Activated naive CD4-positive, alpha-beta T cell treated with anti-CD3 and anti-CD28 coated beads, Interleukin-2, amount 50 U/mL, for 24 hours (primary cell): ENCODE measurements around the gene PRKCE.

ENCODE experiments used
- H3K27ac Mint-ChIP-seq: one replicate; pipeline ENCODE4 v1.8.0; 2021; ENCODE audit warnings: mild to moderate bottlenecking, mixed read lengths
- H3K27me3 Mint-ChIP-seq: one replicate; pipeline ENCODE4 v1.8.0; 2021; ENCODE audit warnings: mixed read lengths
- H3K36me3 Mint-ChIP-seq: one replicate; pipeline ENCODE4 v1.8.0; 2021; ENCODE audit warnings: mixed read lengths
- H3K4me1 Mint-ChIP-seq: one replicate; pipeline ENCODE4 v1.8.0; 2021; ENCODE audit warnings: mixed read lengths
- H3K4me3 Mint-ChIP-seq: one replicate; pipeline ENCODE4 v1.8.0; 2021; ENCODE audit warnings: mild to moderate bottlenecking, mixed read lengths
- H3K9me3 Mint-ChIP-seq: one replicate; pipeline ENCODE4 v1.8.0; 2021; ENCODE audit warnings: mixed read lengths

PRKCE gene

DNA sequence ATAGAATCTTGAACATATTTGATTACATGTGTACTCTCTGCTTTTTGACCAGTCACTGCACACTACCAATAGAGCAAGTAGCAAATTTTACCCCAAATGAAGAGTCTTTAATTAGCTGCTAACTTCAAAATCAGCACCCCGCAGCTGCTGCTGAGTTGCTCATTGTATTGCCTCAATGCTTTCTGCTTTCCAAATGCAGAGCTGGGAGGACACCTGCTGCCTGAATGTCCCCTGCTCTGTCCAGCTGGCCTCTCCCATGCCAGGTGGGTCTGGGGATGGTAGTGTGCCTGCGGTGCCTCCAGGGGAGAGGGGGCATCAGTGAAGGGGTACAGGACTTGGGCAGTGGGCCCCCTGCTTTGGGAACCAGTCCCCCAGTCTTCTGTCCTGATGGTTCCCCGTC, 184.8 kb downstream of the PRKCE start:
- H3K4me3 Mint-ChIP-seq: no peak overlapping the region

DNA sequence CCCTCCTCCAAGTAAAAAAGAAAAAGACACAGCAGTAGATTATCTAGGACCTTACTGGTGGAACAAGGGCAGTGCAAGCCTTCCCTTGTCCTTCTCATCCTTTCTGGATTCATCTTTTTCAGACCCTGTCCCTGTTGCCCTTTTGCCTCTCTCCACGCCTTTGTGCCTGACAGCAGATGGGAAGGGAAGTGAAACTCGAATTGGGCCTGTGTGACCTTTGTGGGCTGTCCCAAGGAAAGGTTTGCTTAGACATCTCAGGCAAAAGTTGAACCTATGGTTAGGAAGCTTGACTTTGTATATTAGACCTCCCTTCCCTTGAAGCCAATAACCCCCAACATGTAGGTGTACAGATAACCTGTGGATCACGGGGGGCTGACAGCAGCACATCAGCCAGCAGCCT, 185.3 kb downstream of the PRKCE start:
- Mint-ChIP-seq H3K36me3 (no peaks in the 10 kb centered on the region), H3K27ac (no peak overlapping the region), H3K4me3 (no peak overlapping the region), H3K9me3 (no peaks in the 10 kb centered on the region), H3K27me3 (no peaks in the 10 kb centered on the region), H3K4me1 (peaks cover 10% of the 10 kb centered on the region)

More for the DNA sequence above, 184.8 kb downstream of the PRKCE start:
- H3K36me3 Mint-ChIP-seq: peaks cover 1% of the 10 kb centered on the region
- H3K27ac Mint-ChIP-seq: no peak overlapping the region
- H3K4me1 Mint-ChIP-seq: peaks cover 7% of the 10 kb centered on the region
- no peaks in the 10 kb centered on the region for H3K9me3 Mint-ChIP-seq
- H3K27me3 Mint-ChIP-seq: no peaks in the 10 kb centered on the region

DNA sequence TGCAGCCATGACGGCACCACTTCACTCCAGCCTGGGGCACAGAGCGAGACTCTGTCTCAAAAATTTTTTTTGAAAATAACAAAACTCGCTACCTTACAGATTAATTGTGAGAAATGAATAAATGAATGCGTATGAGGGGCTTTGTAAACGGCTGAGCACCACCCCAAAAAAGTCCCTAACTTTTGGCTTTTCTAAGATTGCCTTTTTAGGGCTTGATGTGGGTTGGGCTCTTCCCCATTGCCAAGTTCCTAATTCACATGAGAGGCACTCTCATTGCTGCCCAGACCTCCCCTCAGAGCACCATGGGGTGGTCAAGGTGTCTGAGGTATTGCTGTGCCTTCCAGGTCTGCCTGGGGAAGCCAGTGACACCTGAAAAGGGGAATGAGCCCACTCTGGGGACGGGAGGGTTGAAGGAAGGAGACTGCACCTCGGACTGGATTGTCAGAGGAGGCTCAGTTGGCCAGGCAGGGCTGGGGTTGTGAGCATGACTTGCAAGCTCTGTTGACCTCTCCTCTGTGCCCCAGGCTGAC, 186.4 kb downstream of the PRKCE start:
- H3K36me3 Mint-ChIP-seq: no peaks in the 10 kb centered on the region
- peaks cover 19% of the 10 kb centered on the region for H3K4me1 Mint-ChIP-seq
- H3K27ac Mint-ChIP-seq: no peak overlapping the region
- no peaks in the 10 kb centered on the region for H3K27me3 Mint-ChIP-seq
- no peaks in the 10 kb centered on the region for H3K9me3 Mint-ChIP-seq
- no peak overlapping the region for H3K4me3 Mint-ChIP-seq

DNA sequence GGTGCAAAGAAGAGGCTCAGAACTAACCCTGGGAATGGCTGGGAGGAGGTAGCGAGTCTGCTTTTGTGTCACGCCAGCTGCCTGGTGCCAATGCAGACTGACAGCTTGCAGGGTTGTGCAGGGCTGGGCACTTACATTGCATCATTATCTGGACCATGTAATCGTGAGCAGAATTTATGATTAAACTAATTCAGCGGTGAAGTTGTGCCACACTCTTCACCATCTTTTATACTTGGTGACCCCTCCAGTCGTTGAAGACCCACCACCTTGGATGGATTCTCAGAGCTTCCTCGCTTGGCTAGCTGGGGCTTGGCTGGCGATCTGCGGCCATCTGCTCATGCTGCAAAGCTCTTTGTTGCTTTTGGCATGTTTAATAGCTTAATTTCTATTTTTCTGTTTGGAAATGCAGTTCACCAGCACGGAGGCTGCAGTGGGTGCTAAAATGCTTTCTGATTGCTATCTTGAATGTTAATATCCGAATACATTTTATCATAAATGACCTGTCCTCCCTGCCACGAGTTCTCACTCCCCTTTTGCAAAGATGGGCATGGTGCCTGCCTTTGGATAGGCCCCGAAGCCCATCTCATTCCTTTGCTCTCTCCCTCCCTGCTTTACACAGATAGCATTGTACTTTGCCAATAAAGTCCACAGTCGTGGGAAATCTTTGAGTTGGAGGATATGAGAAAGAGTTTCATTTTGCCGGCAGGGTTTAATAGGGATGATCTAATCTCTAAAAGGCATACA, 188.2 kb downstream of the PRKCE start:
- H3K9me3 Mint-ChIP-seq: no peaks in the 10 kb centered on the region
- H3K27me3 Mint-ChIP-seq: no peaks in the 10 kb centered on the region
- peaks cover 4% of the 10 kb centered on the region for H3K36me3 Mint-ChIP-seq
- no peak overlapping the region for H3K4me3 Mint-ChIP-seq
- peaks cover 31% of the 10 kb centered on the region for H3K4me1 Mint-ChIP-seq
- H3K27ac Mint-ChIP-seq: no peak overlapping the region

DNA sequence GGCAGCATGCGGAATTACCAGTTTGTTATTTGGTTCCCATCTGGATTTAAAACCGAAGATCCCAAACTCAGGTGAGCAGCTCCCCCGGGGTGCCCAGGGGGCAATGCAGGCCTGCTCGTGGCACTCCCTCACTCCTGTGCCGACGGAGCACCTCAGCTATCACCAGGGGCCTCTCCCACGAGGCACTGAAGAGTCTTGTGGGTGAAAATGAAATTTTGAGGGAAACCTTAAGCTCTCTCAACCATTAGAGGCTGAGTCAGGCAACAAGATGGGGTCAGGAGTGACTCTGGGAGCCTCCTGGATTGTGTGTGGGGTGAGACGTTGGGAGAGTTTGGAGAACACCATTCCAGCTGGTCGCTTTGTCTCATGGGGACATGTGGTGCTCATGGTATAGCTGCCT, 189.0 kb downstream of the PRKCE start:
- Mint-ChIP-seq H3K4me1 (peaks cover 35% of the 10 kb centered on the region), H3K27me3 (no peaks in the 10 kb centered on the region), H3K4me3 (no peak overlapping the region), H3K27ac (no peak overlapping the region), H3K9me3 (no peaks in the 10 kb centered on the region), H3K36me3 (peaks cover 4% of the 10 kb centered on the region)

DNA sequence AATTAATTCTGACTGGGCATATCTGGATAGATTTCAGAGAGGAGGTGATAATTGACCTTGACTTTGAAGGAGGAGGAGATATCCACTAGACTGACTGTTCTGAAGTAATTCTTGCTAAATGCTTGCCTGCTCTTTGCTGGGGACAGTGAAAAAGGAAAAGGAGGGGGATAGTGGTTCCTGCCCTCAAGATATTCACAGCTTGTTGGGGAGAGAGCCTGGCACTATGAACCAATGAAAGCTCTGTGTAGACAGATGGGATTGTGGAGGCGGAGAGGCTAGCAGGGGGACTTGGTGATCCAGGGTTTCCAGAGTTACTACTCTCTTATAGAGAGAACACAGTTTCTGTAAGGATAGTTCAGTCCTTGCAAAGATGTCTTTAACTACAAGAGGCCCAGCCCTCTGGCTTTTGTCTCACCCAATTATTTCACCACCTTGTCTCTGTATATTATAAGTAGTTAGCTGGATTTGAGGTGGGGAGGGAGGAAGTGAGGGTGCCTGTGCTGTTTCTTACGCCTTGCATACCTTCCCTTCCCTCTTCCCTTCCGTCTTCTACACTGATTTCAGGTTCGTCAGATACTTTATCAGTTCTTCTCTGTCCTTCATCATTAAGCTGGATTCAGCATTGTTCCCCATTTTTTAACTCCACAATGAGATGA, 190.4 kb downstream of the PRKCE start:
- Mint-ChIP-seq H3K9me3 (no peaks in the 10 kb centered on the region), H3K27ac (no peak overlapping the region), H3K4me3 (no peak overlapping the region), H3K4me1 (peaks cover 35% of the 10 kb centered on the region), H3K27me3 (no peaks in the 10 kb centered on the region), H3K36me3 (peaks cover 10% of the 10 kb centered on the region)

DNA sequence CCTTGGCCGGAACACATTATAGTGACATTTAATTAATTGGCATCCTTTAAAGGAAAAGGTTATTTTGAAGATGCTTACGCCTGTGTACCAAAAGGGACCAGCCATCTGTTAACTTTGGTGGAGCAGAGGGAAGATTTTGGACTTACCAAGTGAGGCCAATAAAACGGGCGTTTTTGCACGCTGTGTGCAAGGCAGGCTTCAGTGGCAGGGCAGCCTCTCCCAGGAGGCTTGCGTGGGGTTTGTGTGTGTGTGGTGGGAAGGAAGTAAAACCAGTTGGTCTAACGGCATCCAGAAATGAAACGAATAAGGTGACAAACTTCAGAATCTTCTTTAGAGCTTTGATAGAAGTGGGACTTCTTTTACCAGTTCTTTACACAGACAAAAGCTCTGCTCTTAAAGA, 191.7 kb downstream of the PRKCE start:
- Mint-ChIP-seq H3K4me1 (peaks cover 35% of the 10 kb centered on the region), H3K27ac (no peak overlapping the region), H3K36me3 (peaks cover 10% of the 10 kb centered on the region), H3K9me3 (no peaks in the 10 kb centered on the region), H3K4me3 (no peak overlapping the region), H3K27me3 (no peaks in the 10 kb centered on the region)

DNA sequence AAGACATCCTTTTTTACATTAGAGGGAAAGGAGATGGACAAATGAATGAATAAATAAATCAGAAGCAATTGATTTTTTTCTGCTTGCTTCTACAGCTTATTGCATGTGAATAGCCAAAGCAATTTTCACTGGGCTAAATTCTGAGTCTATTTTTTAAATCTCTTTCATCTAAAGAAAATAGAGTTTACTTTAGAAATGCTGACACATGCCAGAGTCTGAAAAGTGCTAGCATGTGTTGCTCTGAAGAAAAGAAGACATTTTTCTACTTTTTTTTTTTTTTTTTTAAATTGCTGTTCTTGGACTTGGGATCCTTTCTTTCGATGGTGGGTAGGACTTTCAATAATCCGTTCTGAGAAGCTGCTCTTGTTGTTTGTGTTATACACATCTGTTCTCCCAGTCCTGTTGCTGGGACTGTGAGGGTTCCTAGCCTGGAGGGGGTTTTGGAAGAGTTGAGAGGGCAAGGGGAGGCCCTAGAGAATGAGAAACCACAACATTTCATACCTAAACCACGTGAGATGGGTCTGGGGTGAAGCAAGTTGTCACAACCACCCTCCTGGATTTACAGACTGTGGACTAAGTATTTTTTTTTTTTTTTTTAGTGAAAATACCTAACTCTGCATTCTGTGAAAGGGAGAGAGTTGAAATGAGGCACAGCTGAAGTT, 193.5 kb downstream of the PRKCE start:
- H3K27ac Mint-ChIP-seq: no peak overlapping the region
- no peaks in the 10 kb centered on the region for H3K9me3 Mint-ChIP-seq
- H3K36me3 Mint-ChIP-seq: peaks cover 16% of the 10 kb centered on the region
- H3K4me3 Mint-ChIP-seq: no peak overlapping the region
- no peaks in the 10 kb centered on the region for H3K27me3 Mint-ChIP-seq
- H3K4me1 Mint-ChIP-seq: peaks cover 35% of the 10 kb centered on the region

DNA sequence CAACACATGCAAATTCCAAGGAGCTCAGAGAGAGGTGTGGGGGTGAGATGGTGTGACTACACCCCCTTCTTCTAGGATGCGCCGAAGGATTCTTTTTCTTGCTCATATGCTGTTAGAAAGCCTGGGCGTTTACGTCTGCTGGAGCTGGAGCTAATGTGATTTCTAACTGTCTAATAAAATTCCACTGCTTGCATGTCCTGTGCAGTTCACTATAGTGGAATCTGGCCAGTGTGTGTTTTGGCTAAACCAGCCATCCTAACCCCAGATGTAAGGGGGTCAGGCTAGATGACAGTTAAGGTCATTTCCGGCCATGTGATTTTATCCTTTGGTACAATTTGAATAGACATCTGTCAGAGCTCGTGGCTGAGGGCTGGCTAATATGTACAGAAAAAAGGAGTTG, 194.1 kb downstream of the PRKCE start:
- Mint-ChIP-seq H3K27ac (no peak overlapping the region), H3K27me3 (no peaks in the 10 kb centered on the region), H3K9me3 (no peaks in the 10 kb centered on the region), H3K4me3 (no peak overlapping the region), H3K4me1 (peaks cover 35% of the 10 kb centered on the region), H3K36me3 (peaks cover 16% of the 10 kb centered on the region)

DNA sequence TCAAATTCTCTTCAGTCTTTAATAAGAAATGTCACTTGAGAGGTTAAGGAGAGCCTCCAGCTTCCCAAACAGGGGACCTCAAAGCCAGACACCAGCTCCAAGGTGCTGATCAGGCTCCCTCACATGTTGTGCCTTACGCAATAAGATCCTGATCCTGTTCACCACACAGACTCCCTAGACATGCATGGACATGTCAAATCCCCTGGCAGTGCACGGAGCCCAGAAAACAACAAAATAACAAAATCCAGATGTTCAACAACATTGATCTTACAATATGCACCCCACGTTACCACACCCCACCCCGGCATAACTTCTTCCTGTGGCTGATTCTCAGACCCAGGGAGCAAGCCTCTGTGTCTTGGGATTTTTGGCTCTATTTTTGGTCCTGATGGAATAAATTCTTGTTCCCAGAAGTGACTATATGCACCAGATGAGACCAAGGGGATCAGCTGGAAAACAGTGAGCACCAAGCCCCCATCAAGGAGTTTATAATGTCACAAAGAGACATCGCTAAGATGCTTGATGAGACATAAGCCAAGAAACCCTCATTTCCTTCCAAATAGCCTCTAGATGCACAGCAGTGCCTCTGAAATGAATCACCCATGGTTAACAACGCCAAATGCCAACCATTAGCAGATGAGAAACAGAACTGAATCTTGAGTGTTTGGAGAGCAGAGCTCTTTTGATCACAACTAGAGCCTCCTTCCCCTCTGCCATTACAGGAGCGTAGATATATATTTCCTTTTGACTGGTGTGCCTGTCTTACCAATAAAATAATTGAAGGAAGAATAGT, 198.2 kb downstream of the PRKCE start:
- Mint-ChIP-seq H3K4me1 (peaks cover 4% of the 10 kb centered on the region), H3K27me3 (no peaks in the 10 kb centered on the region), H3K27ac (no peak overlapping the region), H3K9me3 (no peaks in the 10 kb centered on the region), H3K4me3 (no peak overlapping the region), H3K36me3 (peaks cover 14% of the 10 kb centered on the region)

DNA sequence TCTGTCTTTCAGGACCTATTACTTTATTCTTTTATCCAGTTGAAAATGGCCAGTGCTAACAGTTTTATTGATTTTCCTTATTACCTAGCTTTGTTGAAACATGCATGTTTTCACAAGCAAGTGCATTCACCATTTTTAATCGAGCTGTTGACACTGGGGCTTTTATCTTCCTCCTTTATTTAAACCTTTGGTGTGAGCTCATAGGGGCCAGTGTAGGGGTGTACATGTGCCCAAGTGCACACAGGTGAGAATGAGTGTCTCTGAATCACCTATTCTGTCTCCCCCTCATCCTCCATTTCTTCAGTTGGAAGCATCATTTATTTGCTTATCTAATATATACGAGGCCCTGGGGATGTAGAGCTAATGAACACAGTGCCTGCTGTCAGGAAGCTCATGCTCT, 199.1 kb downstream of the PRKCE start:
- peaks cover 14% of the 10 kb centered on the region for H3K36me3 Mint-ChIP-seq
- no peak overlapping the region for H3K27ac Mint-ChIP-seq
- H3K9me3 Mint-ChIP-seq: no peaks in the 10 kb centered on the region
- H3K4me3 Mint-ChIP-seq: no peak overlapping the region
- no peaks in the 10 kb centered on the region for H3K4me1 Mint-ChIP-seq
- no peaks in the 10 kb centered on the region for H3K27me3 Mint-ChIP-seq

DNA sequence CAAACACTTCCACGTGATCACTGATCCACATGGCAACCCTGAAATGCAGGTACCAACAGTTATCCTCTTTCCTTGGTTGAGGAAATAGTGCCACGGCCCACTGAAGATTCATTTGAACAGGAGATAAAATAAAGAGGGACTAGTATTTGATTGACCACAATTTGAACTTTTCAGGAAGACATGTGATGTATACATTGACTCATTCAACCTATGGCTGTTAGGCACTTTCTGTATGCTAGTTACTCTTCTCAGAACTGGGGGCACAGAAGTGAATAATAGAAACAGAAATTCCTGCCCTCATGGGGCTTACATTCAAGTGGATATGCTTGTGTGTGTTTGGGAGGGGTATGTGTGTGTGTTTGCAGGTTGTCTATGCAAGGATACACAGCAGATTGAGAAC, 199.6 kb downstream of the PRKCE start:
- Mint-ChIP-seq H3K27ac (no peak overlapping the region), H3K4me3 (no peak overlapping the region), H3K4me1 (no peaks in the 10 kb centered on the region), H3K27me3 (no peaks in the 10 kb centered on the region), H3K36me3 (peaks cover 14% of the 10 kb centered on the region), H3K9me3 (no peaks in the 10 kb centered on the region)

DNA sequence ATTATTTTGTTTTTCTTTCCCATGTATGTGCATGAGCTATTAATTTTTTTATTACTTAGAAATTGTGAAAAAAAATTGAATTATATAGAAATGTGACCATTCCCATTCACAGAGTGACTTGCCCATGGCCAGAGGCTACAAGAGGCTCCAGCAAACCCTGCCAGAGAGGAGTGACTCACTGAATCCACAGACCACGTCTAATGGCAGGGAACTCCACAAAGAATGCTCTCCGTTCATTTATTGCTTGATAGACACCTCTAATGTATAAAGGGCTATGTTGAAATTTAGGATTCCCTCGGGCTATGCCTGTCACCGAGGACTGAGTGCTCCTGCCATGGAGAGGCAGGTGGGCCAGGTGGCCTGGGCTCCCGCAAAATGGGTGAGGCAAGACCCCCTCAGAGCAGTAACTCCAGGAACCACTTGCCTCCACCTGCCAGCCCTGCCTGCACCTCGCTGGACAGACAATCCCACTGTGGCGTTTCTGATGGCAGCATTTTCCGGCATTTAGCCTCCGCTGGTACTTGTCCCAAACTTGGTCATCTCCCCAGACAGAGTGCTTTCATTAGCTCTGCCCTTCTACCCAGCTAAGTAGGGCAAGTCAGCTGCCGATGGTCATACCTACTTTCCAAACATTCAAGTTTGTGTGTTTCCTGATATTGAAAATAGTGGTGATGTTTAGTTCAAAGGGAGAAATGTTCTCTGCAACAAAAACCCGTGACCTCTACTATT, 200.3 kb downstream of the PRKCE start:
- Mint-ChIP-seq H3K27me3 (no peaks in the 10 kb centered on the region), H3K4me1 (peaks cover 4% of the 10 kb centered on the region), H3K9me3 (no peaks in the 10 kb centered on the region), H3K4me3 (no peak overlapping the region), H3K36me3 (peaks cover 8% of the 10 kb centered on the region), H3K27ac (no peak overlapping the region)

DNA sequence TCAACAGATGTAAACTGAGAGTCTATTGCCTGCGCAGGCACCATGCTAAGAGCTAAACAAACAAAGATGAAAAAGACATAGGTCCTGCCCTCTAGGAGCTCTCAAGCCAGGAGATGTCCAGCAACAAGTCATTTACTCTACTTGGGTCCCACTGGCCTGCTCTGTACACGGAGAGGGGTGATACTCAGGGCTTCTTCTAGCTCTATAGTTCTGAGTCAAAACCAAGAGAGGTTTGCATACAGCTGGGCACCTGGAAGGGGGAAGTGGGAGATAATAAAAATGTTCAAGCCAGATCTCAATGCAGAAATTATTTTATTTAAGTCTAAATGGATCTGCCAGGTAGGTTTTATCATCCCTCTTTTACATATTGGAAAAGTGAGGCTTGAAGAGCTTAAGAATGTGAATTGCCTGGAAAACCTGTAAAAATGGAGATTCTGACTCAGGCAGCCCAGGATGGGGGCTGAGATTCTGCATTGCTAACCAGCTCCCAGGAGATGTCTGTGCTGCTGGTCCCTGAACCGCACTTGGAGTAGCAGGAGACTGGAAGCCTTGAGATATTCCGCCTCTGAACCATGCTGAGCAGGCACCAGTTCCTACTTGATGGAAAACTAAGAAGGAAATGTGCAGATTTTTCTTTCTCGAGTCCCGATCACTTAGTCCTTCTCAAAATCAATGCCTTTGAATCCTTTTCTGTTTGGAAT, 201.1 kb downstream of the PRKCE start:
- Mint-ChIP-seq H3K4me1 (peaks cover 10% of the 10 kb centered on the region), H3K27me3 (no peaks in the 10 kb centered on the region), H3K27ac (no peak overlapping the region), H3K36me3 (peaks cover 7% of the 10 kb centered on the region), H3K9me3 (no peaks in the 10 kb centered on the region), H3K4me3 (no peak overlapping the region)
